ENCODE results near the gene TJP1.
"Not testable (repeated sequence)": the region's sequence is repeated elsewhere in the genome, so short reads cannot be mapped to it uniquely, and the experiment has no call there.

The TJP1 gene

DNA sequence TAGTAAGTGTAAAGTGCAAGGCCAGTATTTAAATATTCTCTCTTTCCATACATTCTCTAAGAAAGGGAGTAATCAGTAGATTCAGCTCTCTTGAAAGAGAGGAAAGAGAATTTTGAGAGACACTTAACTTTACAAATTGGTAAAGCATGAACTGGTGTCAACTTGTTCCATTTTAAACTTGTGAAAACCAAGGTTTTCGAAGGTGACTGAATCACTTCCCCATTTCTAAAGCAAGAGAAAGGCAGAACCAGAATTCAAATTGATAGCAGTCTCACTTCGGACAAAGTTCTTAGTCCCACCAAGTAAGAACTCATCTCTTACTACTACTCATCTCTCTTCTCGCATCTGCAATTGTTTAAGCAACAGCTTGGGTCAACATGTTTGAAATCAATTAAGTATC is 22.4 kb downstream of the TJP1 start:
- ATAC-seq, result no peak

DNA sequence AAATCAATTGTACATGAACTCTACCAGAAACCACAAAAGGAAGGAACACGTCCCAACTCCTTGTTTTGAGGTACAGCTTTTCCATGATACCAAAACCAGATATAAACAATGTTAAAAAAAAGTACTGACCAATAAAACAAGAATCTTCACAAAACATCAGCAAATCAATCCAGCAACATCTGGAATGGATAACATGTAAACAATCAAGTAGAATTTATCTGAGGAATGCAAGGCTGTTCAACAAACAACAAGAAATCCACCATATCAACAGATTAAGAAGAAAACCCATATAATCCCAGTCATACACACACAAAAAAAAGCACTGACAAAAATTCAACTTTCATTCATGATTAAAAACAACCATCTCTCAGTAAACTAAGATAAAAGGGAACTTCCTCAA is 26.7 kb downstream of the TJP1 start:
- ATAC-seq, result no peak

DNA sequence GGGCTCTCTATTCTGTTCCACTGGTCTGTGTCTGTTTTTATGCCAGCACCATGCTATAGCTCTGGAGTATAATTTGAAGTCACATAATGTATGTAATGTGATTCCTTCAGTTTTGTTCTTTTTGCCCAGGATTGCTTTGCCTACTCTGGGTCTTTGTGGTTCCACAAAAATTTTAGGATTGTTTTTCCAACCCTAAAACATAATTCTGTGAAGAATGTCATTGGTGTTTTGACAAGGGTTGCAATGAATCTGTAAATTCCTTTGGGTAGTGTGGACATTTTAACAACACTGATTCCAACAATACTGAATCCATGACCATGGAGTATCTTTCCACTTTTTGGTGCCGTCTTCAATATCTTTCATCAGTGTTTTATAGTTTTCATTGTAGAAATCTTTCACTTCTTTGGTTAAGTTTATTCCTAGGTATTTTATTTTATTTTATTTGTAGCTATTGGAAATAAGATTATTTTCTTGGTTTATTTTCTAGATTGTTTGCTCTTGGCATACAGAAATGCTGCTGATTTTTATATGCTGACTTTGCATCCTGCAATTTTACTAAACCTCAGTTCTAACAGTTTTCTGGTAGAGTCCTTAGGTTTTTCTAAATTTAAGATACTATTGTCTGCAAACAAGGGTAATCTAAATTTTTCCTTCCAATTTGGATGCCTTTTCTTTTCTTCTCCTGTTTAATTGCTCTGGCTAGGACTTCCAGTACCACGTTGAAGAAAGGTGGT is 29.7 kb downstream of the TJP1 start:
- ATAC-seq, result no peak

DNA sequence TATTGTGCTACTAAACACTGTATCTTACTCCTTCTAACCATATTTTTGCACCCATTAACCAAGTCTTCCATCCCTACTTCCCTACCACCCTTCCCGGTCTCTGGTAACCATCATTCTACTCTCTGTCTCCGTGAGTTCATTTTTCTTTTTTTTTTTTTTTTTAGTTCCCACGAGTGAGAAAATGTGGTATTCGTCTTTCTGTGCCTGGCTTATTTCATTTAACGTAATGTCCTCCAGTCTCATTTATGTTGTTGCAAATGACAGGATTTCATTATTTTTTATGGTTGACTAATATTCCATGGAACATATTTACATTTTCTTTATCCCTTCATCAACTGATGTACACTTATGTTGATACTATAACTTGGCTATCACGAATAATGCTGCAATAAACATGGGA is 31.7 kb downstream of the TJP1 start:
- ATAC-seq, result no peak

DNA sequence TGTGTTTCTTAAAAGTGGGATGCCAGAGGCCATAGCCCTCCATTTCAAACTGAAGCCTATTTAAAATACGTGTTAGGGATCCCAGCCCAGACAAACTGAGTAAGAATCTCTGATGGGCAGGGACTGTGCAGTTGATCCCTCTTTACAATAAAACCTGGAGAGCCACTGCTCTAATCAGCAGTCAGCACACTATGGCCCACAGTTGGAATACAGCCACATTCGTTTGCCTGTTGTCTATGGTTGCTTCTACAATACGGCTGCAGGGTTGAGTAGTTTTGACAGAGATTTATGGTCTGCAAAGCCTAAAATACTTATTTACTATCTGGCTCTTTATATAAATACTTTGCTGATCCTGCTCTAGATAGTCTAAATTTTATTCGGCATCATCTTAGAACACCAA is 32.4 kb downstream of the TJP1 start:
- no peak for ATAC-seq

DNA sequence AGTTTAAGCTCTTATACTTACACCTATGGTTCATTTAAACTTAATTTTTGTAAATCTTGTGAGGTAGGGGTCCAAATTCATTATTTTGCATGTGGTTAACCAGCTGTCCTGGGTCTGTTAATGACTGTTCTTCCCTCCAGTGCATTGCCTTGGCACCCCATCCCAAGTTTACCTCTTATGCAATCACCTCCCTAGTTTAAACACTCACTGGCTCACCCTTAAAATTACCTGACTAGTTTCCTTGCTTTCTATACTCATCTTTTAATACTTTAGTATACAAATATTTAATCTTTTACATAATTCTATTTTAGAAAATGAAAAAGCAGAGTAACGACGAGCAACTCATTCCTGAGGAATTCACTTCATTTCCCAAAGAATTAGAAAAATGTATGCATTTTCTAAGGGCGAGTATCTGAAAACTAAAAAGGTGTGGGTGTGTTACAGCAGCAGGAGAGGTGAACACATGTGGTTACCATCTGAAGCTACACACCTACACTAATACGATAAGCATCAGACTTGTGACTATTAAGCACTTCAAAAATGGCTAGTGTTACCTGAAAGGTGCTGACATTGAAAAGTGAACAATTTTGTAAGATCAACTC is 33.7 kb downstream of the TJP1 start:
- ATAC-seq, result no peak

DNA sequence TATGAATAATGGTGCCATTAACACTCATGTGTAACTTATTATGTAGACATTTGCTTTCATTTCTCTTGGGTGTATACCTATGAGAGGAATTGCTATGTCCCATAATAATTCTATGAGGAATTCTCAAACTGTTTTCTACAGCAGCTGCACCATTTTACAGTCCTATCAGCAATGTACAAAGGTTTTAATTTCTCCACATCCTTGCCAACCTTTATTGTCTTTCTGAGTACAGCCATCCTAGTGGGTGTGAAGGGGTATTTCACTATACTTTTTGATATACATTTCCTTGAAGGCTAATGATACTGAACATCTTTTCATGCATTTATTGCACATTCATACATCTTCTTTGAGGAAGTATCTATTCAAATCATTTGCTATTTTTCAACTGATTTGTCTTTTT is 34.5 kb downstream of the TJP1 start:
- no peak for ATAC-seq

DNA sequence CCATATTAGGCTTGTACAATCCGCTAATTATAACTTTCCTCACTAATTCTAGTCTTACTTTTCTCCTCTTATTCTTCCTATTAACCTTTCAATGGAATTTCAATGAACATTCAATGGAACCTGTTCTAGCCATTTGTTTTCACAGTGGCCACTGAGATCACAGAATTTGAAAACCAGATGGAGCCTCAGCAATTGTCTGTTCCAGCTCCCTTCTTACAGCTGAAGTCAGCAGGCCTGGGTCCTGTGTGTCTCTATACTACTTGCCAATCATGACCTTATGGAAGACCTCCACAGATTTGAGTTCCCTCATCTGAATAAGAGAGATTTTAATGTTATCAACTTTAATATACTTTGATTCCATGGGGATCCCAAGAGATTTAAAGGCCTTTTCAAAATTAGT is 36.6 kb downstream of the TJP1 start:
- ATAC-seq, result no peak

DNA sequence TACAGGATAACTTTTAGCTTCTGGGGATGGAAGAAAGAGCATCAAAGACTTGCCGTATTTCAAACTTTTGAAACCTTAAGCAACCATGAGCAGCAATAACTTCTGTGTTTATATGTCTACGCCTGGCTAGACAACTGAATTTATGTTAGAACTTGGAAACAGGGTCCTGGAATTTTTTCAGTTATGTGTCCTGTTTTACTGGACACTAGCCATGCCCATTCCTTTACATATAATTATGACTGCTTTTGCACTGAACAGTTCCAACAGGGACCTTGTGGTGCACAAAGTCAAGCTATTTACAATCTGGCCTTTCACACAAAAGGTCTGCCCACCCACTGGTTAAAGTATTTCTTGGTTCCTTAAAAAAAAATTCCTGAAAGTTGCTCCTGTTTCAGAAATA is 37.1 kb downstream of the TJP1 start:
- no peak for ATAC-seq

DNA sequence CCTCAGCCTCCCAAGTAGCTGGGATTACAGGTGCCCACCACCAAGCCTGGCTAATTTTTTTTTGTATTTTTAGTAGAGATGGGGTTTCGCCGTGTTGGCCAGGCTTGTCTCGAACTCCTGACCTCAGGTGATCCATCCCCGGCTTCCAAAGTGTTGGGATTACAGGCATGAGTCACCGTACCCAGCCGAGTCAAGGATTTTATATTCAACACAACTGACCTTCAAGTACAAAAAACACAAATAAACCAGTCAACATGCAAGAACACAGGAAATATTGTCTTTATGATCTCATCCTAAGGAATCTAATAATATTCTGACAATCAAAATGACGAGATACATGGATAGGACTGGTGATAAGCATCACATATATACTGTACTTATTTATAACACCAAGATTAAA is 37.9 kb downstream of the TJP1 start:
- ATAC-seq, result no peak

DNA sequence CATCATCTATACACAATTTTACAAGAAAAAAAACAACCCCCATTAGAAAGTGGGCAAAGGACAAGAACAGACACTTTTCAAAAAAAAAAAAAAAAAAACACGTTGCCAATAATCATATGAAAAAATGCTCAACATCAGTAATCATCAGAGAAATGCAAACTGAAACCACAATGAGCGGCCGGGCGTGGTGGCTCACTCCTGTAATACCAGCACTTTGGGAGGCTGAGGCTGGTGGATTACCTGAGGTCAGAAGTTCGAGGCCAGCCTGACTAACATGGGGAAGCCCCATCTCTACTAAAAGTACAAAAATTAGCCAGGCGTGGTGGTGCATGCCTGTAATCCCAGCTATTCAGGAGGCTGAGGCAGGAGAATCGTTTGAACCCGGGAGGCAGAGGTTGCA is 39.5 kb downstream of the TJP1 start:
- ATAC-seq, result not testable (repeated sequence)

DNA sequence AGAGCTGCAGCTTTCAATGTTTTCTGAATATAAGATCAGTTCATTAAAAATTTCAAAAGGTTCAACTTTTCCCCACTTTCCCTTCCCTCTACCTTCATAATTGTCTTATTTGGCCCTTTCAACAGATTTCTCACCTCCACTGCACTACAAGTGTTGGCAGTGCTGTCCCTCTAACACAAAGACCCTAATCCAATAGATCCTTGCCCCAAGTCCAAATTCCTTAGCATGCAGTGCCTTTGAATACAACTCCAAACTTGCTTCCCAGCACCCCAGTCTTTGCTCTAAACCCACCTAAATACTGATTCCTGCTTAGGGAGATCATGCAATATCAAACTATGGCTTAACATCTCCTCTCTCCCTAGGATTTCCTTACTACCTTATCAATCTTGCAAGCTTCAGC is 43.9 kb downstream of the TJP1 start:
- ATAC-seq, result no peak

DNA sequence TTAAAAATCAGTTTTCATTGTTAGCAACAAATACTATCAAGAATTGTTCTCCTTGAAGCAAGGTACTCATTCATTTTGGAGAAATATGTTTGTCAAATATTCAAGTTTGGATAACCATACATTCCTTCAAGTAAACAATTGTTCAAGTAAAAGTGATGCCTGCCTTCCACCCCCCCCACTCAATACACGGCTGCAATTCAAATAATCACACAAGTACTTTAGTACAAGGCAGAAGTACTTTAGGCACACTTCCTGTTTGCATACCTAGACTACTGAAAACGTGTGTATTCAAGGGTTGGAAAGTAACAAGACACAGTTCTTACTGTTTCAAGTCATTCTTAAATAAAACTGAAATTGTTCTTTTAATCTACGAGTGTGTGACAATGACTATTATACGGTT is 45.4 kb downstream of the TJP1 start:
- ATAC-seq, result no peak

DNA sequence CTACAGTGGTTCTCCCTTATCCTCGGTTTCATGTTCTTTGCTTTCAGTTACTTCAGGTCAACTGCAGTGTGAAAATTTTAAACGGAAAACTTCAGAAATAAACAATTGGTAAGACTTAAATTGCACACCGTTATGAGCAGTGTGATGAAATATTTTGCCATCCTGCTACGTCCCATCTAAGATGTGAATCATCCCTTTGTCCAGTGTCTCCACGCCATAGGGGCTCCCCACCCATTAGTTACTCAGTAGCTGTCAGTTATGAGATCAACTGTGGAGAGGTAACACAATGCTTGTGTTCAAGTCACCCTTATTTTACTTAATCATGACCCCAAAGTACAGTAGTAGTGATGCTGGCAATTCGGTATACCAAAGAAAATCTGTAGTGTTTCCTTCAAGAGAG is 47.4 kb downstream of the TJP1 start:
- no peak for ATAC-seq

DNA sequence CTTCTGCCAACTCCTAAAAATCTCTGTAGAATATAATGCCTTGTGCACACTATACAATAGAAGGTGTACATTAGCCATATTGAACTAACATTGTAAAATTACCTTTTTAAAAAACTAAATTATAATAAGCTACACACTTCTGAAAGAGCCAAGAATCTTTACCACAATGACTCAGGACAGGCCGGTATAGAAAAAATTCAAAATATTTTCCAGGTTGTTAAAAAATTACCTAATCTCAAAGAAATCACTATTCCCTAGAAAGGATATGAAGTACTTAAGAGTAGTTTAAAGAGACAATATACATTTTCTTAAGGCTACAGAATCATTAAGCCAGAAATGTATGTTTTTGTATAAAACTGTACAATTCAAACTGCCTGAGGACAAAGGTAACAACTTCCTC is 48.5 kb downstream of the TJP1 start:
- ATAC-seq, result no peak

DNA sequence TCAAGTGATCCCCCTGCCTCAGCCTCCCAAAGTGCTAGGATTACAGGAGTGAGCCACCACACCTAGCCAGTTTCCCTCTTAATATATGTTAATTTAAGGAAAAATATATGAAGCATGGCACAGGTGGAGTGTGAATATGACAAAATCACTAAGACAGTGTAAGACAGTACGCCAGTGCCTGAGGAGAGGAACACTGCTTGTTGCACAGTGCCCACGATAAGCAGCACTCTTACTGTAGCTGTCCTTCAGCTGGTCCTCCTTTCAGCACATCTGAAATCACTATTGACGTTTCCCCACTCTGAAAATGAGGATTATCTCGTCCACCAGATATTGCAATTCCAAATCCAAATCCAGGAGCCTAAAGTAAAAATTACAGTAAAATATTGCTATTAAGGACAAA is 49.3 kb downstream of the TJP1 start:
- ATAC-seq, result no peak

DNA sequence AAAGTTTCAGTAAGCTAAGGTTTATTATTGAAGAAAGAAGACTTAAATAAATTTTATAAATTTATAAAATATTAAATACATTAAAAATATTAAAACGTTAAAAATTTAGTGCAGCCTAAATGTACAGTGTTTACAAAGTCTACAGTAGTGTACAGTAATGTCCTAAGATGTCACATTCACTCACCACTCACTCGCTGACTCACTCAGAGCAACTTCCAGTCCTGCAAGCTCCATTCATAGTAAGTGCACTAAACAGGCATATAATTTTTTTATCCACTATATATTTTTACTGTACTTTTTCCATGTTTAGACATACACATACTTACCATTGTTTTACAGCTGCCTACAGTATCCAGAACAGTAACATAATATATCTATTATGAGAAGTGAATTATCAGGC is 51.5 kb downstream of the TJP1 start:
- no peak for ATAC-seq

DNA sequence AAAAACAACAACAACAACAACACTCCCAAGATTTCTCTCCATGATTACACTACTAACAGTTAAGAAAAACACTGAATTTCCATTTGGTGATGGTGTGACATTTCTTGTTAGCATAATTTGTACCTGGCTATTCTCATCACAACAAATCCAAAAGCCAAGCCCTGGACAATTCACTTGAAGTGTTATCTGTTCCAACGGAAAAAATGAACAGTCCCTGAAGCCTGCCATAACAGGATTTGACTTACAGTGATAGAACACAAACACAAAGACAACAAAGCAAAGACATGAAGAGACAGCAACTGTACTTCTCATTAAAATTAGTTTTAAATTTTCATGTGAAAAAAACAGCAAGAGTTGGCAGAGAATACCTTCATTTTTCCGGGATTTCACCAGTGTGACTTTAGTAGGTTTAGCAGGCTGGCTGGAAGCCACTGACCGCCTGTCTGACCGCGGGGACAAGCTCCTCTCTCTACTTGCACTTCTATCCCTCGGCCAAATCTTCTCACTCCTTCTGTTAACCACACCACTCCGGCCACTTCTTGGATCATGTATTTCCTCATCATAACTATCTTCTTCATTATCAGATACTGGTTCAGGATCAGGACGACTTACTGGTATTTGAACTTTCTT is 56.3 kb downstream of the TJP1 start:
- no peak for ATAC-seq

DNA sequence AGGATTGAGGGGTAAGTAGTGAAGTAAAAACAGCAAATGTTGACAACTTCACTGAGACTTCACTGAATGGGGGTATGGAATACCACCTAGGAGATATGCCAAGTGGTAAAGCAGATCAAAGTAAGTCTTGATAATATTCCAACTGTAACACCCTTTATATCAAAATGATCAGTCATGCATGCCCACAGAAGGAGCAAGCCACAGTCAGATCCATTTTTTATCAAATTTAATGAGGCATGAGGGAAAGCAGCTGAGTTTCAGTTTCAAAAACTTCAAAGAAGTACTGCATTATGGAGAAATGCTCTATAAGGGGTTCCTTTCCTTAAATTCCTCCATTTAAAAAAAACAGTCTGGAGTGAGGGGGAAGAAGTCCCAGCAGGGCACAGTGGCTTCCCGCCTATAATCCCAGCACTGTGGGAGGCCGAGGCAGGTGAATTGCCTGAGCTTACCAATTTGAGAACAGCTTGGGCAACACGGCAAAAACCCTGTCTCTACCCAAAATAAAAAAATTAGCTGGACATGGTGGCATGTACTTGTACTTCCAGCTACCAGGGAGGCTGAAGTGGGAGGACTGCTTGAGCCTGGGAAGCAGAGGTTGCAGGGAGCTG is 56.9 kb downstream of the TJP1 start:
- ATAC-seq, result no peak

DNA sequence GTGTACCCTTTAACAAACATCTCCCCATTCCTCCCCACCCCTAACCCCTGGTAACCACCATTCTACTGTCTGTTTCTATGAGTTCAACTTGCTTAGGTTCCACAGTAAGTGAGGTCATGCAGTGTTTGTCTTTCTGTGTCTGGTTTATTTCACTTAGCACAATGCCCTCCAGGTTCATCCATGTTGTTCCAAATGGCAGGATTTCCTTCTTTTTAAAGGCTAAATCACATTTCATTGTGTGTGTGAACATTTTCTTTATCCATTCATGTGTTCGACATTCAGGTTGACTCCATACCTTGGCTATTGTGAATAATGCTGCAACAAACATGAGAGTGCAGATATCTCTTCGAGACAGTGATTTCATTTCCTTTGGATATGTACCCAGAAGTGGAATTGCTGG is 62.7 kb downstream of the TJP1 start:
- no peak for ATAC-seq

DNA sequence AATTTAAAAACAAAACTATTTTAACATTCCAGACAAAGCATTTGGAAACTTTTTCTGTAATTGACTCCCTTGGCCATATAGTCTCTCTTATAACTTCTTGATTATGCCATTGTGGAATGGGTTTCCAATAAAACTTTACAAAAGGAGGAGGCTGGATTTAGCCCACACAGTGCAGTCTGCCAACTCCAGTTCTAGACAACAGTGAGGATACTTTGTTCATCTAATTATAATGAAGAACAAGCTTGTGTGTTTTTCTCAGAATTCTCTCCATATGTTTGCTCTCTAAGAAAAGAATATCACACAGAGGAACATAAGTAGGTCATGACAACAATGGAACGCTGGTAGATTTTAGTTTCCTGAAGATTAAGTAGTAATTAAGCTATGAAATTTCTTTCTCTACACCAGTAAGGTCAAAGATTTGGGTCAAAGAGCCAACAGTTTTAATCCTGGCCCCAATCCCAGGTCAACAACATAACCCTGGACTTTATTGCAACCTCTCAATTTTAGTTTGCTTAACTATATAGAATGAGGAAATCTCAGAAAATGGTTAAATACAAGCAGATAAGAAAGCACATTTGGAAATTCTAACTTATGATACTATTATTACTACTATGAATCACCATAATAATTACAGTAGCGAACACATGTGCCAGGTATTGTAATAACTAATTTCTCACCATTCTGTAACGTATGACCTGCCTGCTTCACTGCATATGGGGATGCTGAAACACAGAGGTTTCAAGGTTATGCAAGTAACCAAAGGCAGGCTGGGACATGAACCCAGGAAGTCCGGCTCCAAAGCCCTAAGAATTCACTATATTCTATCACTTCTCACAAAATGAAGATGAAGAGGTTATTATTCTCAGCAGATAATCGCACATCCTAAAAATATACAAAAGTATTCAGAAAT is 65.7 kb downstream of the TJP1 start:
- ATAC-seq, result no peak

DNA sequence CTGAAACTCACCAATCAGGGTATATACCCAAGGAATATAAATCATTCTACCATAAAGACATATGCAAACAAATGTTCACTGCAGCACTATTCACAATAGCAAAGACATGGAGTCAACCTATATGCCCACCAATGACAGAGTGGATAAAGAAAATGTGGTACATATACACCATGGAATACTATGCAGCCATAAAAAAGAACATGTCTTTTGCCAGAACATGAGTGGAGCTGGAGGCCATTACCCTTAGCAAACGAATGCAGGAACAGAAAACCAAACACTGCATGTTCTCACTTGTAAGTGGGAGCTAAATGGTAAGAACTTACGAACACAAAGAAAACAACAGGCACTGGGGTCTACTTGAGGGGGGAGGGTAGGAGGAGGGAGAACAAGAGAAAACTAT is 68.3 kb downstream of the TJP1 start:
- not testable (repeated sequence) for ATAC-seq

DNA sequence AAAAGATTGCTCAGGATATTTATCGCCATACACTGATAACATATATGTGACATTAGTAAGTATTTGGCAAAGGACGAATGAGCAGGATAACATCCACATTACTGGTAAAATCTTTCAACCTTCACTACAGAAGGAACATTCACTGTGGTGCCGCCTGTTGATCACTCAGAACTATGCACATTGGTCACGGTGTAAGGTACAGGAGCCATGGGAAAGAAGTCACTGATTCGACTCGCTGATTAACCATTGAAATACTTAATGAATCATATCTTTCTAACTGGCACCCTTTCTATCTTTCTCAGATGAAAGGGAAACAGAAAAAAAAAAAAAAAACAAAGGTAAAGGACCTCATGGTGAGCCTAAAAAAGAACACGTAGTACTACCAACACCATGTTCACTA is 68.8 kb downstream of the TJP1 start:
- no peak for ATAC-seq

Data from activated CD4-positive, CD25-positive, alpha-beta regulatory T cell treated with anti-CD3 and anti-CD28 coated beads, Interleukin-2, amount 50 U/mL, for 24 hours (primary cell).